HepG2 (cell line): ENCODE results near the gene STOML3. TPM values are rescaled to one million over a fixed set of nuclear protein-coding genes. Genes with fewer than 3 reads are reported as not detected.

ENCODE experiments used
- ATAC-seq: fragments of 200-7000 bp; cut with Tn5 transposase; 3 replicates; pipeline ENCODE4 v1.9.1; 2020; ENCODE audit warnings: mild to moderate bottlenecking, moderate library complexity
- BruUV-seq: library from RNA; stranded (reverse); fragments of 400-500 nt; replicated peaks from 2 replicates; lab custom pipeline; 2021; lab: Mats Ljungman, UMichigan
- CTCF ChIA-PET: fragments of 300-600 bp; formaldehyde crosslinking; extraction: SDS; loops from one replicate; lab custom pipeline; 2021; ENCODE audit warnings: low total read pairs, inconsistent platforms, low intra/inter-chr PET ratio; lab: Yijun Ruan, JAX
- POLR2A ChIA-PET: fragments of 350-600 bp; sonication (Branson Sonifier 250); formaldehyde crosslinking; loops from one replicate; lab custom pipeline; 2020; ENCODE audit warnings: antibody characterized with exemption, inconsistent platforms; lab: Yijun Ruan, JAX
- DNase-seq: peaks from one replicate; pipeline ENCODE4 v3.0.0-alpha.2; 2015; ENCODE audit warnings: low spot score
- FAIRE-seq: peaks from 3 replicates; lab custom pipeline; 2011; peaks lifted over from hg19 to GRCh38; lab: Jason Lieb, UNC
- H2AFZ ChIP-seq: one replicate; pipeline ENCODE4 v1.6.1; 2011; ENCODE audit warnings: low read length, inconsistent platforms
- H3K27ac ChIP-seq: fragments of 300-600 bp; 3 replicates; pipeline ENCODE4 v1.8.0; 2011; ENCODE audit warnings: mixed run types, mild to moderate bottlenecking, mixed read lengths, low read length, inconsistent platforms; ENCODE audit not compliant: insufficient read depth; ENCODE audit errors: extremely low read length
- H3K27me3 ChIP-seq, 2 experiments: fragments of 200-600 bp in 1 of 2; 2 replicates in 1 of 2; 3 replicates in 1 of 2; pipeline versions ENCODE4 v1.6.0 to v1.8.0; 2011; ENCODE audit warnings: low read length in 2 of 2, mild to moderate bottlenecking in 2 of 2, moderate library complexity in 2 of 2, inconsistent platforms in 1 of 2; ENCODE audit not compliant: insufficient read depth in 2 of 2, control insufficient read depth in 1 of 2
- H3K36me3 ChIP-seq, 2 experiments: fragments of 200-600 bp in 1 of 2; replicated peaks in 1 of 2; 2 replicates in 1 of 2; 3 replicates in 1 of 2; pipeline versions ENCODE4 v1.5.1 to v1.8.0; 2011; ENCODE audit warnings: low read length in 2 of 2, inconsistent platforms in 1 of 2; ENCODE audit not compliant: insufficient read depth in 2 of 2, control insufficient read depth in 1 of 2
- H3K4me1 ChIP-seq: 2 replicates; pipeline ENCODE4 v1.5.1; 2012; ENCODE audit warnings: low read length, inconsistent platforms; ENCODE audit not compliant: insufficient read depth
- H3K4me2 ChIP-seq: 2 replicates; pipeline ENCODE4 v1.6.0; 2011; ENCODE audit warnings: low read depth, low read length, inconsistent platforms
- H3K4me3 ChIP-seq, 3 experiments: fragments of 200-600 bp in 1 of 3; sonication (generic), shearing (Covaris generic) in 1 of 3; replicated peaks in 1 of 3; 2 replicates each; pipeline ENCODE4 v1.5.1; 2011 to 2016; ENCODE audit warnings: low read length in 3 of 3, inconsistent platforms in 2 of 3, low read depth in 2 of 3, mild to moderate bottlenecking in 2 of 3, control low read depth in 1 of 3, mixed read lengths in 1 of 3; ENCODE audit not compliant: insufficient read depth in 1 of 3
- H3K79me2 ChIP-seq: one replicate; pipeline ENCODE4 v1.6.1; 2011; ENCODE audit warnings: low read length, inconsistent platforms; ENCODE audit not compliant: insufficient read depth
- H3K9ac ChIP-seq: 2 replicates; pipeline ENCODE4 v1.6.0; 2011; ENCODE audit warnings: mild to moderate bottlenecking, low read depth, low read length, inconsistent platforms; ENCODE audit not compliant: insufficient read depth
- H3K9me3 ChIP-seq: 2 replicates; pipeline ENCODE4 v1.5.1; 2012; ENCODE audit warnings: mild to moderate bottlenecking, low read length
- H4K20me1 ChIP-seq: 2 replicates; pipeline ENCODE4 v1.6.0; 2011; ENCODE audit warnings: inconsistent platforms, mild to moderate bottlenecking, low read length, moderate library complexity; ENCODE audit not compliant: insufficient read depth
- CEBPG ChIP-seq: IDR thresholded peaks from 2 replicates; pipeline ENCODE4 v1.6.1; 2016
- NKX3-1 ChIP-seq: sonication (generic); formaldehyde crosslinking; IDR thresholded peaks from 2 replicates; pipeline ENCODE4 v1.5.0; 2020; ENCODE audit warnings: missing genetic modification reagents
- RBM22 ChIP-seq: fragments of 200-400 bp; formaldehyde crosslinking; optimal IDR thresholded peaks from 2 replicates; pipeline ENCODE3; 2017; ENCODE audit warnings: mild to moderate bottlenecking, low read length, moderate library complexity
- TMF1 ChIP-seq: sonication (generic); formaldehyde crosslinking; IDR thresholded peaks from 2 replicates; pipeline ENCODE4 v1.8.1; 2022; ENCODE audit warnings: low read depth, missing genetic modification reagents
- ZFP82 ChIP-seq: sonication (generic); formaldehyde crosslinking; IDR thresholded peaks from 2 replicates; pipeline ENCODE4 v1.5.1; 2020; ENCODE audit warnings: mild to moderate bottlenecking, missing genetic modification reagents, borderline replicate concordance
- ZKSCAN5 ChIP-seq: sonication (generic); formaldehyde crosslinking; IDR thresholded peaks from 2 replicates; pipeline ENCODE4 v1.5.1; 2020; ENCODE audit warnings: mild to moderate bottlenecking, missing genetic modification reagents
- ZNF816 ChIP-seq: sonication (generic); formaldehyde crosslinking; IDR thresholded peaks from 2 replicates; pipeline ENCODE4 v1.8.0; 2022; ENCODE audit warnings: missing genetic modification reagents, mild to moderate bottlenecking, borderline replicate concordance
- WGBS: methylation state at CpG from one replicate; pipeline ENCODE4 v1.1.6; 2017; ENCODE audit warnings: low lambda C conversion rate; 5-methylcytosine and 5-hydroxymethylcytosine counted together
- in situ Hi-C: cut with HindIII; loops from 2 replicates; pipeline ENCODE4 v1.10.0; 2017; ENCODE audit warnings: low pct_unique_long_range_greater_than_20kb; ENCODE audit not compliant: extremely low pct_ligation_motif_present
- intact Hi-C: fragments of 100-400 bp; cut with micrococcal nuclease; formaldehyde crosslinking; loops from one replicate; pipeline ENCODE4 v1.10.0; 2022; ENCODE audit not compliant: unreplicated experiment
- polyA plus RNA-seq, 8 experiments: library from polyadenylated mRNA; depleted of rRNA in 3 of 8; stranded (reverse) in 7 of 8; unstranded in 1 of 8; fragments of >200 nt; fragmentation: Illumina TruSeq in 4 of 8; extraction: Trizol in 4 of 8; gene quantifications; 2 replicates each; pipeline versions ENCODE4 v1.2.1 to v1.2.3, GENCODE V29; 2011 to 2016; ENCODE audit warnings: low read depth in 4 of 8, missing spikeins in 1 of 8, mixed read lengths in 1 of 8; ENCODE audit not compliant: insufficient read depth in 1 of 8
- total RNA-seq, 5 experiments: library from RNA; depleted of rRNA; stranded (reverse); fragments of >200 nt; fragmentation: Illumina TruSeq; extraction: Trizol; gene quantifications; 2 replicates each; pipeline ENCODE4 v1.2.3, GENCODE V29; 2016; ENCODE audit warnings: low read depth in 1 of 5
- TF ChIP-seq, protein P1 (sequence below): sonication (generic); formaldehyde crosslinking; conservative IDR thresholded peaks from 2 replicates; pipeline ENCODE4 v1.8.0; 2022; ENCODE audit warnings: missing genetic modification reagents

The STOML3 gene
- total and polyA plus RNA-seq, 2 of the 13 experiments (the other 11 are each of a cell fraction or from before 2014, with no cell fraction given) = not detected

DNA sequence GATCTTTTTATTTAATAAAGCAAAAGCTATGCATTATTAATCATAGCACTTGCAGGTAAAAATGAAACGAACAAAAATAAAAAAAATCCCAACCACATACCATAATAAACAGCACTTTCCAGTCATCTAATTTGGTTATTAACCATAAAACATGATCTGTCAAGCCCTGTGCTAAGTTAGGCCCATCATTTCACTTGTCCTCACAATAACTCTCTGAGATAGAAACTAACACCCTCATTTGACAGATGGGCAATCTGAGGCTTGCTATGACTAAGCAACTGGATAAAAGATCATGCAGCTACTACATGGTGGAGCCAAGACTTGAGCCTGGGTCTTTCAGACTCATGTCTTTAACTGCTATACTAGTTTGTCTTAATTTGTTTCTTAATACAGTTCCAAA is 25.5 kb upstream of the STOML3 start:
- Histone ChIP-seq H2AFZ (no peak overlapping the region), H3K27me3 (no peaks in the 10 kb centered on the region)
- 93% methylated on average over 1 of the region's 1 CpG for WGBS
- TF ChIP-seq ZKSCAN5 (CRISPR knock-in tag) = no peak
- TF ChIP-seq, protein P1, sequence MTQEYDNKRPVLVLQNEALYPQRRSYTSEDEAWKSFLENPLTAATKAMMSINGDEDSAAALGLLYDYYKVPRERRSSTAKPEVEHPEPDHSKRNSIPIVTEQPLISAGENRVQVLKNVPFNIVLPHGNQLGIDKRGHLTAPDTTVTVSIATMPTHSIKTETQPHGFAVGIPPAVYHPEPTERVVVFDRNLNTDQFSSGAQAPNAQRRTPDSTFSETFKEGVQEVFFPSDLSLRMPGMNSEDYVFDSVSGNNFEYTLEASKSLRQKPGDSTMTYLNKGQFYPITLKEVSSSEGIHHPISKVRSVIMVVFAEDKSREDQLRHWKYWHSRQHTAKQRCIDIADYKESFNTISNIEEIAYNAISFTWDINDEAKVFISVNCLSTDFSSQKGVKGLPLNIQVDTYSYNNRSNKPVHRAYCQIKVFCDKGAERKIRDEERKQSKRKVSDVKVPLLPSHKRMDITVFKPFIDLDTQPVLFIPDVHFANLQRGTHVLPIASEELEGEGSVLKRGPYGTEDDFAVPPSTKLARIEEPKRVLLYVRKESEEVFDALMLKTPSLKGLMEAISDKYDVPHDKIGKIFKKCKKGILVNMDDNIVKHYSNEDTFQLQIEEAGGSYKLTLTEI (CRISPR knock-in tag) = no peak
- TF ChIP-seq NKX3-1 (CRISPR knock-in tag) = no peak
- TF ChIP-seq ZNF816 = no peak
- no peak for TF ChIP-seq CEBPG (CRISPR knock-in tag)
- TF ChIP-seq ZFP82 (CRISPR knock-in tag) = no peak
- TF ChIP-seq, all 625 proteins: peak for 0
- in situ Hi-C loops = no loop called here
- no peak for DNase-seq
- Histone ChIP-seq H3K4me1 (no peaks in the 10 kb centered on the region), H3K4me3 (no peak overlapping the region), H3K36me3 (peaks cover 11 to 57% of the 10 kb centered on the region in 2 experiments), H4K20me1 (no peaks in the 10 kb centered on the region), H3K9me3 (no peaks in the 10 kb centered on the region), H3K79me2 (no peaks in the 10 kb centered on the region), H3K27ac (no peak overlapping the region), H3K4me2 (no peak overlapping the region), H3K9ac (no peak overlapping the region)
- ChIA-PET CTCF (interaction anchor here (1.3 kb wide), 1 partner anchor 46 kb away, joined by 5 read pairs; no protein-coding TSS in a partner anchor), POLR2A (interaction anchor here (1.6 kb wide), 1 partner anchor 21 kb away, joined by 5 read pairs; the partner anchor contains the start of gene PROSER1)
- intact Hi-C loops = loop anchor here (2.0 to 5.0 kb wide), 2 partner anchors 99 to 149 kb away; no protein-coding TSS in a partner anchor
- no TSS peak for BruUV-seq
- FAIRE-seq = no peak
- ATAC-seq = no peak

DNA sequence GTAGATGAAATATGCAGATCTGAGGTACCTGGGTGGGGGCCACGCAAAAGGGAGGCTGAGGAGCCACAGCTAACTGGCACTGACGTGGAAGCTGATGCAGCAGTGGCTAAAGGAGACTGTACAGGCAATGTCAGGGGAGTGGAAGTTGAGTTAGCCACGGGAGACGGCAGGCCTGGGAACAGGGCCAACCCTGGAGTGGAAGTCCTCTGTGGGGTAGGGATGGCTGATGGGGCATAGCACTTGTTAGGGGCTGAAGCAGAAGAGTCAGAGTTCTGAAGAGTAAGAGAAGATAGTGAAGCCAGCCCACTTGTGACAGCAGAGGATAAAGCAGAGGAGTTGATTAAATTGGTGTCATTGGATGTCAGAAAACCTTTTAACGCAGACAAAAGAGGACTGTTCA is 22.8 kb upstream of the STOML3 start:
- no peaks in the 10 kb centered on the region for H3K79me2 ChIP-seq
- in situ Hi-C loops (no loop called here), intact Hi-C loops (no loop called here)
- no TSS peak for BruUV-seq
- H3K4me1 ChIP-seq = no peaks in the 10 kb centered on the region
- H2AFZ ChIP-seq = no peak overlapping the region
- no peak overlapping the region for H3K4me3 ChIP-seq
- 96% methylated on average over 5 of the region's 5 CpGs for WGBS
- POLR2A ChIA-PET = no interaction called here
- H4K20me1 ChIP-seq = no peaks in the 10 kb centered on the region
- CTCF ChIA-PET = no interaction called here
- H3K9ac ChIP-seq = no peak overlapping the region
- H3K9me3 ChIP-seq = no peaks in the 10 kb centered on the region
- H3K36me3 ChIP-seq = peaks cover 13 to 60% of the 10 kb centered on the region in 2 experiments
- DNase-seq = no peak
- no peak overlapping the region for H3K27ac ChIP-seq
- TF ChIP-seq TMF1 (CRISPR knock-in tag) = no peak
- TF ChIP-seq RBM22 = peak; percentile 60
- FAIRE-seq = no peak
- ATAC-seq = no peak
- H3K4me2 ChIP-seq = no peak overlapping the region
- H3K27me3 ChIP-seq = no peaks in the 10 kb centered on the region
